GM18868 (cell line): ENCODE results near the gene PRPF31.
"Not testable (repeated sequence)": the region's sequence is repeated elsewhere in the genome, so short reads cannot be mapped to it uniquely, and the experiment has no call there.

Source experiments
- ATAC-seq: cut with Tn5 transposase; IDR thresholded peaks from one replicate; pipeline ENCODE4 v1.9.1; 2021; ENCODE audit warnings: mild to moderate bottlenecking, moderate library complexity; ENCODE audit not compliant: unreplicated experiment

Gene PRPF31

GRCh38 chr19:54115109-54116063 lies at the start of gene PRPF31, which contains the start of gene TFPT:
Gene PRPF31 (plus strand): TSS chr19:54115754. CDS start chr19:54118279, 2,525 bp downstream.
Gene TFPT (minus strand): TSS chr19:54115657. CDS start chr19:54115269, 388 bp downstream.
- ATAC-seq: peak; percentile 75

- no peak for ATAC-seq
Observed at GRCh38 chr19:54069470-54069869, 46.1 kb upstream of the PRPF31 start.

- no peak for ATAC-seq
Observed at GRCh38 chr19:54073829-54074228, 41.7 kb upstream of the PRPF31 start.

- ATAC-seq: no peak
Observed at GRCh38 chr19:54074851-54075250, 40.7 kb upstream of the PRPF31 start.

GRCh38 chr19:54077334-54077733 lies 38.2 kb upstream of the PRPF31 start:
- no peak for ATAC-seq

- ATAC-seq: no peak
Observed at GRCh38 chr19:54081032-54081431, 34.5 kb upstream of the PRPF31 start, which contains the start of gene TARM1. Gene TARM1 (minus strand): TSS chr19:54081365. CDS start chr19:54081340, 25 bp downstream.

- no peak for ATAC-seq
Observed at GRCh38 chr19:54084410-54084809, 31.1 kb upstream of the PRPF31 start.

GRCh38 chr19:54094426-54095000 lies 21.0 kb upstream of the PRPF31 start:
- no peak for ATAC-seq

GRCh38 chr19:54095136-54095858 lies 20.3 kb upstream of the PRPF31 start:
- ATAC-seq: no peak

- ATAC-seq: not testable (repeated sequence)
Observed at GRCh38 chr19:54095859-54096616, 19.5 kb upstream of the PRPF31 start.

- ATAC-seq: no peak
Observed at GRCh38 chr19:54096617-54097106, 18.9 kb upstream of the PRPF31 start.

- ATAC-seq: no peak
Observed at GRCh38 chr19:54099190-54099902, 16.2 kb upstream of the PRPF31 start.

GRCh38 chr19:54099903-54100255 lies 15.7 kb upstream of the PRPF31 start:
- ATAC-seq: not testable (repeated sequence)

- ATAC-seq: no peak
Observed at GRCh38 chr19:54100561-54100960, 15.0 kb upstream of the PRPF31 start, which contains the start of gene OSCAR. Gene OSCAR (minus strand): TSS chr19:54100803. CDS start chr19:54100792, 11 bp downstream.

GRCh38 chr19:54102421-54103169 lies 13.0 kb upstream of the PRPF31 start, which contains the start of gene NDUFA3:
Gene NDUFA3 (plus strand): TSS chr19:54102855. CDS start chr19:54102879, 24 bp downstream.
- peak; percentile 97 for ATAC-seq

GRCh38 chr19:54104998-54105715 lies 10.4 kb upstream of the PRPF31 start:
- ATAC-seq: no peak

- ATAC-seq: no peak
Observed at GRCh38 chr19:54105796-54106195, 9.8 kb upstream of the PRPF31 start.

- ATAC-seq: no peak
Observed at GRCh38 chr19:54106716-54107115, 8.8 kb upstream of the PRPF31 start.
